ENCODE measurements around the gene NOL12. TPM values are rescaled to one million over a fixed set of nuclear protein-coding genes. Genes with fewer than 3 reads are reported as not detected.
"Not testable (repeated sequence)": the region's sequence is repeated elsewhere in the genome, so short reads cannot be mapped to it uniquely, and the experiment has no call there.

Gene NOL12
- total RNA-seq, 1 donor from 2014 or later, result 9.9 TPM

DNA sequence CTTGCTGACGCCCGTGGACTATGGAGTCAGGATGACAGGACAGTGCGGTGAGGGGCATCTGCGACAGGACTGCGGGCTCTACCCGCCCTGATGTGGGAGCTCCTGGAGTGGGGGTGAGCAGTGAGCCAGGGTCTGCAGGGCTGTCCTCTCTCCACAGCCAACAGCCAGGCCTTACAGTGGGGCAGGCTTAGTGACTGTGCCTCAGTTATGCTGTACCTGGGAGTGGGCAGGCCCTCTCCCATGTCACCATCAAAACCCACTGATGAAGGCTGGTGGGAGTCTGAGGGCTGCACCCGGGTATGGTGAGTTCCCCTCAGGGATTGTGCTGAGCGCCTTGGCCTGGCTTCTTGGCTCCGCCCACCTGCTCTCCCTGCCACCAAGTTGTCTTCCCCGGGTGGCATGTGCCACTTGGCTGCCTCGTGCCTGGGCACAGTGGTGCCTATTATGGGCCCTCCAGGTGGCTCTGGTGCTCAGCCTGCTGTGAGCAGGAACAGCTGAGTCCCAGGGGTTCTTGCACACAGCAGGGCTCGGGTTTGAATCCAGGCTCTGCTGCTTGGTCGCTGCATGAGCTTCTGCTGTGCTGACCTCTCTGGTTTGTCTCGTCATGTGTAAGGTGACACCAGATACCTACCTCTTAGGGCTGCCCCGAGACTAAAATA lies 6.6 kb downstream of the NOL12 start:
- H3K4me3 Mint-ChIP-seq (ENCODE audit: unreplicated experiment), result no peak overlapping the region
- no peaks in the 10 kb centered on the region for H3K27me3 Mint-ChIP-seq (ENCODE audit: unreplicated experiment)
- no peak for DNase-seq
- H3K36me3 Mint-ChIP-seq (ENCODE audit: unreplicated experiment), result no peaks in the 10 kb centered on the region
- H3K9me3 Mint-ChIP-seq (ENCODE audit: unreplicated experiment), result peaks cover 1% of the 10 kb centered on the region
- H3K27ac Mint-ChIP-seq (ENCODE audit: unreplicated experiment), result no peak overlapping the region
- TF ChIP-seq, protein P1, sequence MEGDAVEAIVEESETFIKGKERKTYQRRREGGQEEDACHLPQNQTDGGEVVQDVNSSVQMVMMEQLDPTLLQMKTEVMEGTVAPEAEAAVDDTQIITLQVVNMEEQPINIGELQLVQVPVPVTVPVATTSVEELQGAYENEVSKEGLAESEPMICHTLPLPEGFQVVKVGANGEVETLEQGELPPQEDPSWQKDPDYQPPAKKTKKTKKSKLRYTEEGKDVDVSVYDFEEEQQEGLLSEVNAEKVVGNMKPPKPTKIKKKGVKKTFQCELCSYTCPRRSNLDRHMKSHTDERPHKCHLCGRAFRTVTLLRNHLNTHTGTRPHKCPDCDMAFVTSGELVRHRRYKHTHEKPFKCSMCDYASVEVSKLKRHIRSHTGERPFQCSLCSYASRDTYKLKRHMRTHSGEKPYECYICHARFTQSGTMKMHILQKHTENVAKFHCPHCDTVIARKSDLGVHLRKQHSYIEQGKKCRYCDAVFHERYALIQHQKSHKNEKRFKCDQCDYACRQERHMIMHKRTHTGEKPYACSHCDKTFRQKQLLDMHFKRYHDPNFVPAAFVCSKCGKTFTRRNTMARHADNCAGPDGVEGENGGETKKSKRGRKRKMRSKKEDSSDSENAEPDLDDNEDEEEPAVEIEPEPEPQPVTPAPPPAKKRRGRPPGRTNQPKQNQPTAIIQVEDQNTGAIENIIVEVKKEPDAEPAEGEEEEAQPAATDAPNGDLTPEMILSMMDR (IDR thresholded peaks at IDR 0.05; ENCODE audit: partially characterized antibody, unreplicated experiment), result no peak
- H3K4me1 Mint-ChIP-seq (ENCODE audit: low read depth, unreplicated experiment), result peaks cover 4% of the 10 kb centered on the region

DNA sequence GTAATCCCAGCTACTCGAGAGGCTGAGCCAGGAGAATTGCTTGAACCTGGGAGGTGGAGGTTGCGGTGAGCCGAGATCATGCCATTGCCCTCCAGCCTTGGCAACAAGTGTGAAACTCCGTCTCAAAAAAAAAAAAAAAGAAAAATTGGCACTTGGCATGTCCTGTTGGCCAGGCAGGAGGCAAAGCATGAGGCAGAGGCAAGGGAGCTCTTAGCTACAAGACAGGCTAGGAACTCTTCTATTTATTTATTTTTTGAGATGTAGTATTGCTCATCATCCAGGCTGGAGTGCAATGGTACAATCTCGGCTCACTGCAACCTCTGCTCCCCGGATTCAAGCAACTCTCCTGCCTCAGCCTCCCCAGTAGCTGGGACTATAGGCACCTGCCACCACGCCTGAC lies 8.0 kb downstream of the NOL12 start:
- H3K9me3 Mint-ChIP-seq (ENCODE audit: unreplicated experiment); H3K27ac Mint-ChIP-seq (ENCODE audit: unreplicated experiment): not testable (repeated sequence)

DNA sequence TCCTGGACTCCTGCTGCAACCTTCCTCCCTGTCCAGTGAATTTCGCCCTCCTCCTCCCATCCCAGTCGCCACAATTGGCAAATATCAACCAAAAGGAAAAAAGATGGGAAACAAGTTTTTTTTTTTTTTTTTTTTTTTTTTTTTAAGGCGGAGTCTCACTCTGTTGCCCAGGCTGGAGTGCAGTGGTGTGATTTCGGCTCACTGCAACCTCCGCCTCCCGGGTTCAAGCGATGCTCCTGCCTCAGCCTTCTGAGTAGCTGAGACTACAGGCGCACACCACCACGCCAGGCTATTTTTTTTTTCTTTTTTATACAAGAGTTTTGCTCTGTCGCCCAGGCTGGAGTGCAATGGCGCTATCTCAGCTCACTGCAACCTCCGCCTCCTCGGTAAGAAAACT lies 10.1 kb downstream of the NOL12 start:
- DNase-seq; H3K36me3 Mint-ChIP-seq (ENCODE audit: unreplicated experiment); H3K27me3 Mint-ChIP-seq (ENCODE audit: unreplicated experiment); H3K4me1 Mint-ChIP-seq (ENCODE audit: low read depth, unreplicated experiment); H3K9me3 Mint-ChIP-seq (ENCODE audit: unreplicated experiment): not testable (repeated sequence)
- Mint-ChIP-seq H3K4me3 (ENCODE audit: unreplicated experiment) (peak overlapping the region; percentile 97), H3K27ac (ENCODE audit: unreplicated experiment) (peak overlapping the region; percentile 96)

More for the DNA sequence above, 8.0 kb downstream of the NOL12 start:
- not testable (repeated sequence) for H3K27me3 Mint-ChIP-seq (ENCODE audit: unreplicated experiment); H3K4me1 Mint-ChIP-seq (ENCODE audit: low read depth, unreplicated experiment); H3K4me3 Mint-ChIP-seq (ENCODE audit: unreplicated experiment); DNase-seq; H3K36me3 Mint-ChIP-seq (ENCODE audit: unreplicated experiment)

DNA sequence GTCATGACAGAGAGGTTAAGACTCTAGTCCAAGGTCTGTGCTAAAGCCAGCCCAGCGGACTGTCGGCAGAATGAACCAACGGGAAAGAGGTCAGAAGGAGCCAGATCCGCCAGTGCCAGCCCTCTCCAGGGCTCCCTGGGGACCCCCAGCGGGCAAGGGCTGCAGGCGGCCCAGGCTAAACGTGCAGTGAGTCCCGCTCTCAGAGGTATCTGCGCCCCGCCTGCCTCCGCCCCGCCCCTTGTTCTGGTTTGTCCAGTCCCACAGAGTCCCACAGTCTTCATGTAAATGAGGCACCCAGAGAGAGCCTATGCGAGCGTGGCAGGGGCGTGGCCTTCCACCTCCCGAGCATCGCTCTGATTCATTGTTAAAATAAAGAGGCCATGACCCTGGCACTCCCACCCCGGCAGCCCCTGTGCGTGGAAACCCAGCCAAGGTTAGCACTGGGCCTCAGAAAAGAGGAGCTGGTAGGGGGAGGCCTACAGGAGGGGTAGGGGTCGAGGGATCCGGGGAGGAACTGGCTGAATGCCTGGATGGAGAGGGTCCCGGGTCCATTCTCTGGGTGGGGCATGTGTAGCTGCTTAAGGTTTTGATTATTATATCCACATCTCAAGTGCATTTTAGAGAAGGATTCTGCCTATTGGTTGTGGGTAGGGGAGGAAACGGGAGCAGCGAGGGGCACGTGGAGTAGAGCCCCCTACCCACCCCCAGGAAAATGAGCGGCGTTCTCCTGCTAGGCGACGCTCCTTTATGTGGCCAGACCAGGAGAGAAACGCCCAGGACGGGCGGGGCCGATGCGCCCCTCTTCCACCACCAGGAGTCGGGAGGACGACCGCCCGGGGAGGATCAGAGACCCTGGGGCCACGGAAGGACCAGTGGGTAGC lies 10.8 kb downstream of the NOL12 start, which contains the start of gene TRIOBP:
Gene TRIOBP, plus strand, starts transcription at position 392 of the 881 bp plus-strand sequence. CDS start 4,318 bp downstream, outside the sequence.
- H3K36me3 Mint-ChIP-seq (ENCODE audit: unreplicated experiment), result no peaks in the 10 kb centered on the region
- H3K27me3 Mint-ChIP-seq (ENCODE audit: unreplicated experiment), result no peaks in the 10 kb centered on the region
- TF ChIP-seq, protein P1 (IDR thresholded peaks at IDR 0.05; ENCODE audit: partially characterized antibody, unreplicated experiment), result peak; percentile 61
- peaks cover 2% of the 10 kb centered on the region for H3K4me1 Mint-ChIP-seq (ENCODE audit: low read depth, unreplicated experiment)
- peaks cover 1% of the 10 kb centered on the region for H3K9me3 Mint-ChIP-seq (ENCODE audit: unreplicated experiment)
- H3K27ac Mint-ChIP-seq (ENCODE audit: unreplicated experiment), result peak within 1 kb of the TSS; percentile 96
- peak within 1 kb of the TSS; percentile 97 for H3K4me3 Mint-ChIP-seq (ENCODE audit: unreplicated experiment)
- peak; percentile 99 for DNase-seq

GRCh38 chr22:37697538-37697835 lies 11.3 kb downstream of the NOL12 start:
- Mint-ChIP-seq H3K36me3 (ENCODE audit: unreplicated experiment) (no peaks in the 10 kb centered on the region), H3K9me3 (ENCODE audit: unreplicated experiment) (peaks cover 1% of the 10 kb centered on the region), H3K4me3 (ENCODE audit: unreplicated experiment) (peak overlapping the region; percentile 97), H3K4me1 (ENCODE audit: low read depth, unreplicated experiment) (peaks cover 2% of the 10 kb centered on the region), H3K27me3 (ENCODE audit: unreplicated experiment) (no peaks in the 10 kb centered on the region), H3K27ac (ENCODE audit: unreplicated experiment) (peak overlapping the region; percentile 96)
- TF ChIP-seq, protein P1 (IDR thresholded peaks at IDR 0.05; ENCODE audit: partially characterized antibody, unreplicated experiment), result no peak
- DNase-seq, result no peak

All from glutamatergic neuron (in vitro differentiated cells).